Muscle layer of colon (tissue), 2 donors: ENCODE data around the gene PCK2.

Source experiments
- H3K27ac ChIP-seq: one replicate; pipeline ENCODE4 v1.7.0; 2013; ENCODE audit warnings: low read depth, mild to moderate bottlenecking, low read length, moderate library complexity
- H3K27me3 ChIP-seq, 2 donors: one replicate each; pipeline ENCODE4 v1.7.0; 2013; ENCODE audit warnings: low read length in 2 of 2, mild to moderate bottlenecking in 2 of 2; ENCODE audit not compliant: insufficient read depth in 2 of 2, control insufficient read depth in 1 of 2
- H3K36me3 ChIP-seq: one replicate; pipeline ENCODE4 v1.7.0; 2013; ENCODE audit warnings: mild to moderate bottlenecking, low read length; ENCODE audit not compliant: insufficient read depth
- H3K4me1 ChIP-seq: one replicate; pipeline ENCODE4 v1.7.0; 2013; ENCODE audit warnings: mild to moderate bottlenecking, low read length; ENCODE audit not compliant: insufficient read depth
- H3K4me3 ChIP-seq, 2 donors: one replicate each; pipeline ENCODE4 v1.7.0; 2013; ENCODE audit warnings: low read length in 2 of 2, low read depth in 1 of 2, mild to moderate bottlenecking in 1 of 2, moderate library complexity in 1 of 2
- H3K9ac ChIP-seq: one replicate; pipeline ENCODE4 v1.7.0; 2013; ENCODE audit warnings: low read length
- H3K9me3 ChIP-seq: one replicate; pipeline ENCODE4 v1.7.0; 2013; ENCODE audit warnings: mild to moderate bottlenecking, low read length
- donor health status: abdominal sarcoma.
- donor health status: Adenocarcinoma of cecum.

Gene PCK2

DNA sequence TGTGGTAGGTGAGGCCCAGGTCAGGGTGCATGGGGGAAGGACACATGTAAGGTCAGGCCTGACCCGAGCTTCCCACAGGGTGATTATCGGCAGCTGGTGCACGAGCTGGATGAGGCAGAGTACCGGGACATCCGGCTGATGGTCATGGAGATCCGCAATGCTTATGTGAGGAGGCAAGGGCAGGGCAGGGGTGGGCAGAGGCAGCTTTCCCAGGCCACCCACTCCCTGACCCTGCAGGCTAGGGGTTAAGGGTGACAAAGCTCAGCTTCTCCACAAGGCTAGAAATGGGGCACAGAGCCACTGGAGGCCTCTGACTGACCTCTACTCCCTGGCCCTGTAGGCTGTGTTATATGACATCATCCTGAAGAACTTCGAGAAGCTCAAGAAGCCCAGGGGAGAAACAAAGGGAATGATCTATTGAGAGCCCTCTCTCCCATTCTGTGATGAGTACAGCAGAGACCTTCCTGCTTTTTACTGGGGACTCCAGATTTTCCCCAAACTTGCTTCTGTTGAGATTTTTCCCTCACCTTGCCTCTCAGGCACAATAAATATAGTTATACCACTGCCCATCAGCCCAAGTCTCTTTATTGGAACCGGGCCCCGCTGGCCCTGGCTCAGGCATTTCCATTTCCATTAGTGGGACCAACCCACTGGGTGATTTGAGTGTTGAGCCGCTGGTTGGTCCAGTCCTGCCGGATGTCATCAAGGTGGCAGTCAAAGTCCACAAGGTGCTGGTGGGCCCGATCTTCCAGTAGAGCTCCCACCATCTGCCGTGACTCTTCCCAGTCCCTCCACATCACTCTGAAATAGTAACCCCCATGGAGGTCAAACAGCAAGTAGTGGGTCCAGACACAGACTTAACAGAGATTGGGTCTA, 44.5 kb downstream of the PCK2 start:
- no peak overlapping the region for H3K27ac ChIP-seq
- peaks cover 33% of the 10 kb centered on the region for H3K36me3 ChIP-seq
- peaks cover 23% of the 10 kb centered on the region for H3K4me1 ChIP-seq
- H3K27me3 ChIP-seq, result no peaks in the 10 kb centered on the region
- H3K9me3 ChIP-seq, result no peaks in the 10 kb centered on the region
- H3K4me3 ChIP-seq, result no peak overlapping the region
- H3K9ac ChIP-seq, result no peak overlapping the region

DNA sequence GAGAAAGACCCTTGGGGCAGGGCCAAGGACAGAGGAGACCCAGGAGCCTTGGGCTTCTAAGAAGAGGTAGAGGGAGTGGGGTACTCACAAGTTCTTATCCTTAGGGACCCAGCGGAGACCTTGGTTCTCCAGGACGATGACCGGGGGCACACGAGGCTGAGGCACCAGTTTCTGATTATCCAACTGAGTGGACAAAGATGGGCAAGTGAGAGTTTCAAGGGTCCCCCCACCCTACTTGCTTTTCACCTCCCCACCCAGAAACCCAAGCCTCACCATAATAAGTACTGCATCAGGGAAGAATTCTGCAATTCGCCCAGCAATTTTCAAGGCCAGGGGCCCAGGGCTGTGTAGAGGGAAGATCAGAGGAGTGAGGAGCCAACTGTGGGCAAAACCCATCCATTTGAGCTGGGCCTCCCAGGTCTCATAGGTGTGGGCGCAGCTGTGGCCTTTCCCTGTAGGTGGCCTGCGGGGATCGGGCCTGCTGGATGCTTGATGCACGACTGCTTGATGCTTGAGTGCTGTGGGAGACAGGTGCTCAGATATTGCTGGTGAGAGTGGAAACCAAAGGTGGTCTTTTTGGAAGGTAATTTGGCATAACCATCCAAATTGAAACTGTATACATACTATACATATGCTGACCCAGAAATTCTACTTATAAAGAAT, 45.3 kb downstream of the PCK2 start:
- no peak overlapping the region for H3K27ac ChIP-seq
- no peak overlapping the region for H3K4me3 ChIP-seq

DNA sequence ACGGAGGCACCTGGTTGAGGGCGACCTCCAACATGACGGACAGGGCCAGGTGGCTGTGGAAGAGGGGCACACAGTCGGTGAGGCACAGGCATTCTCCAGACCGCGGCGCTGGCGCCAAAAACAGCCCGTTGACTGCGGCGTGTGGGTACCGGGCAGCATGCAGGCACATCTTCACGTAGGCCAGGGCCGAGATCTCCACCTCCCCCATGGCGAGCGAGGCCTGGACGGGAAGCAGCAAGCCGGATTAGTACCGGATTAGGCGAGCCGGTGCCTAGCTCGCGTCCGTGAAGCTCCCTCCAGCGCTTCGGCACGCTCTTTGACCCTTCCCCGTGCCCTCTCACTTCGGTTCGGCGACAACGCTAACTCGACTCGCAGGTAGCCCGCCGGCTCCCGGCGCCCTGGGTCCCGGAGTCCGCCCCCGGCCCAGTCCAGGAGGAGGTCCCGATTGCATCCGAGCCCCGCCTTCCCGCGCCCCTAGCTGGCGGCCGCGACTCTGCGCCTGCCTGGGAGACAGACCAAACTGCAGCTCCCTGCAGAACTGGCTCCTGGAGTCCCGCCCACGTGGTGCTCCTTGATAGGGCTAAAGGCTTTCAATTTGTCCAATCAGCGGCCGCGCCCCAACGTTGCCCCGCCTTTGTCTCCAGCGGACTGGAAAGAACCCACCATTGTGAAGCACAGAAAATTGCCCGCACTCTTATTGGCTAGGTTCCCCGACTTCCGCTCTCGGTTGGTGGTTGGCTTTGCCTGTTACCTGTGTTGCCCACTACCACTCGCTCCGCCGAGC, 47.2 kb downstream of the PCK2 start, which contains the start of gene EMC9:
TSS of gene EMC9 (minus strand) at position 495 of the 784 bp plus-strand sequence. CDS start at position 208, 287 bp downstream.
- no peaks in the 10 kb centered on the region for H3K9me3 ChIP-seq
- peaks cover 40% of the 10 kb centered on the region for H3K36me3 ChIP-seq
- H3K4me3 ChIP-seq, result peak within 1 kb of the TSS; percentile 76 to 85
- peak within 1 kb of the TSS; percentile 49 for H3K9ac ChIP-seq
- no peaks in the 10 kb centered on the region for H3K27me3 ChIP-seq
- peaks cover 28% of the 10 kb centered on the region for H3K4me1 ChIP-seq
- peak within 1 kb of the TSS; percentile 96 for H3K27ac ChIP-seq

More for the DNA sequence above, 45.3 kb downstream of the PCK2 start:
- Histone ChIP-seq H3K4me1 (peaks cover 23% of the 10 kb centered on the region), H3K9me3 (no peaks in the 10 kb centered on the region), H3K27me3 (no peaks in the 10 kb centered on the region), H3K9ac (no peak overlapping the region), H3K36me3 (peaks cover 40% of the 10 kb centered on the region)

DNA sequence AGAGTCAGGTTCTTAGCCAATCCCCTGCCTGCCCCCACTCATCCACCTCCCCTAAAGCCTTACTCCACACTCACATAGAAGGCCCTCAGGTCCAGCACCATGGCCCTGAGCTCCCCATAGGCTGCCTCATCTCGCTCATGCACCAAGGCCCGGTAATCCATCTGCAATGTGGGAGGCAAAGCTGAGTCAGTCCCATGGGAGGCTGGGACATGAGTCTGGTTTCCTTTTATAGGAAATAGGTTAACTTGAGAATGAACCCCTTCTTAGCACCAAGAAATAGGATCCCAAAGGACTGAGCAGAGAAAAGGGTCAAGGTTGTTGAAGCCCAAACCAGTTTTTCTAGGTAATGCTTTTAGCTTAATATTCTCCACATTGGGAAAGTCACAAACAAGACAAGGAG, 49.4 kb downstream of the PCK2 start:
- no peak overlapping the region for H3K27ac ChIP-seq
- peaks cover 24% of the 10 kb centered on the region for H3K4me1 ChIP-seq
- no peaks in the 10 kb centered on the region for H3K9me3 ChIP-seq
- H3K36me3 ChIP-seq, result peaks cover 26% of the 10 kb centered on the region
- no peaks in the 10 kb centered on the region for H3K27me3 ChIP-seq
- H3K4me3 ChIP-seq, result no peak overlapping the region
- H3K9ac ChIP-seq, result no peak overlapping the region

DNA sequence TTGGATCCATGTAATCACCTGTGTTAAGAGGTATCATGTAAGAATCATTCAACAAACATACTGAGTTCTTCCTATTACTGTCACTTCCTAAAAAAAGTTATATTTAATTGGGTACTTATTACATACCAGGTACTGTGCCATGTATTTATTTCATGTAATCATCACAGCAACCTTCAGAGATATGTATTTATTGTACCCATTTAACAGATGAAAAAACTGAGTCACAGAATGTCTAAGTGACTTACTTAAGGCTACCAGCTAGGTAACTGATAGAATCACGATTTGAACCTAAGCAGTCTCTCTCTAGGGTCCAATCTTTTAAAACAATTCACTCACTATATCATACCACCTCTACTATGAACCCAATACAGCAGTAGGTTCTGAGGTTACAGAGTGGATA, 50.3 kb downstream of the PCK2 start:
- Histone ChIP-seq H3K4me1 (peaks cover 33% of the 10 kb centered on the region), H3K9ac (no peak overlapping the region), H3K36me3 (peaks cover 22% of the 10 kb centered on the region), H3K27me3 (no peaks in the 10 kb centered on the region), H3K4me3 (no peak overlapping the region), H3K27ac (no peak overlapping the region), H3K9me3 (no peaks in the 10 kb centered on the region)

DNA sequence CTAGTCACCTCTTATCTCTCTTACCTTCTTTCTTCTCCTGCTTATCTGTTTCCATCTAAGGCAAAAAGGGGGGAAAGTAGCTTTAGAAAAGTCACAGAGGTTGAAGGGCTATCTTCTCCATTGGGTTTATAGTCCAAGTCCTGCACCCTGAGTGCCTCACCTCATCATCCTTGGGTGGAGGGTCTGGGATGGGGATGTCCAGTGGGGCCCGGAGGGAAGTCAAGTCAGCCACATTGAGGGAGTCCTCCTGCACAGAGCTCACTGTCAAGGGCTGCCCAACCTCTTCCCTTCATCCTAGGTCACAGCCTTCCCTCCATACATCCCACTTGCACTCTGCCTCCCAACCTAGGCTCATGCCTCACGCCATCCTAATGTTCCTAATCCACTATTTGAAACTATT, 51.1 kb downstream of the PCK2 start:
- no peak overlapping the region for H3K9ac ChIP-seq
- peaks cover 25% of the 10 kb centered on the region for H3K36me3 ChIP-seq
- no peaks in the 10 kb centered on the region for H3K27me3 ChIP-seq
- peak overlapping the region in 1 of 2 donors; percentile 88 for H3K4me3 ChIP-seq
- no peak overlapping the region for H3K27ac ChIP-seq
- H3K9me3 ChIP-seq, result no peaks in the 10 kb centered on the region
- H3K4me1 ChIP-seq, result peaks cover 36% of the 10 kb centered on the region

DNA sequence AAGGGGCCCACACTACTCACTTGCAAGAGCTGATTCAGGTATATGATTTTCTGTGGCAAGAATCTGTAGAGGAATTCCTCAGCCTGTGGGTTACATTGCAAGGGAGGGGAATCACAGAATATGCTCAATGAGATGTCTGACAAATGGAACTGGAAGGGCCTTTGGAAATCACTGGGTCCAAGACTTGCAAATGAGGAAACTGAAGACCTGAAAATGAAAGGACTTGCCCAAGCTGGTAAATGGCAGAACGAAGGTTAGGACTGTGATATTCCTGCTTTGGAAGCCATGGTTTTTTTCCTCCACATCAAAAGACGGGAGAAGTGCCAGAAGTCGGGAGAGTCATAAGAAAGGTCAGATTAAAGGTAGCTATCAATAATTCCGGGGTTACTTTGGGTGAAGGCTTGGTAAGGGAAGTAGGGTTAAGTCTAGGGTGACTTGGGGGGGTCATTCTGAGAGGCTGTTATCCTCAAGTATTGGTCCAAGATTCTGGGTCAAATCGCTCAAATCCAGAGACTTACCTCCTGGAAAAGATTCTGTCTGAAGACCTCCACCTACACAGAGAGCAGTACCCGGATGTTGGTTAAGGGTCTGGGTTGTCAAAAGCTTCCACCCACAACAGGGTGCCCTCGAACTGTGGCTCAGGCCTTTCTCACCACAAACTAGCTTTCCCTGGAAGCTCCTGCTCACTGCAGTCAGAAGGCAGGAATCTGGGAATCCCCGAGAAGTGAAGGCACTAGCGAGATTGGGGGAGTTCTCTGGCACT, 51.8 kb downstream of the PCK2 start:
- peaks cover 36% of the 10 kb centered on the region for H3K4me1 ChIP-seq
- H3K27me3 ChIP-seq, result no peaks in the 10 kb centered on the region
- peak overlapping the region; percentile 83 for H3K9ac ChIP-seq
- H3K4me3 ChIP-seq, result peak overlapping the region; percentile 14 to 88
- peaks cover 30% of the 10 kb centered on the region for H3K36me3 ChIP-seq
- no peaks in the 10 kb centered on the region for H3K9me3 ChIP-seq
- H3K27ac ChIP-seq, result peak overlapping the region; percentile 99

DNA sequence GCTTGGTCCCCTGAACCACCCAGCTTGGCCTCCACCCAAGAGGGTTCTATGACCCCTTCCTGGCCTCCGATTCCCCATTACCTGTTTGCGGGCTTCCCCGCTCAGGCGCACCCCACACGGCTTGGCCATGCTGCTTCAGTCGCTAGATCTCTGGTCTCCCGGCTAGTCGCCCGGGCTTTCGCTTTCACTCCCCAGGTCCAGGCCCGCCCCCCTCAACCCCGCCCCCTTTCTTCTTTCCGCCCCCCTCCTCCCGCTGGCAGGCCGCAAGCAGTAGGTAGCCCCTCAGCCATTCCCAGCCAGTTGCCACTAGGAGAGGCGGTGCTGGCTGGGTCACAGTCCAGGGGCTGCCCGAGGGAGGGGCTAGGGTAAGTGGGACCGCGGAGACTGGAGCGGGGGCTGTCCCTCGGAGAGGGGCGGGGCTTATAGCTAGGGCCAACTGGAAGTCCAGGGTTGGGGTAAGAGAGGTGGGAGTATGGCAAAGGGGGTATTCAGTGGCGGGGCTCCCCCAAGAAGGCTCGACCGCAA, 52.4 kb downstream of the PCK2 start, which contains the start of gene PSME2:
TSS of gene PSME2 (minus strand) at position 158 of the 525 bp plus-strand sequence. CDS start at position 129, 29 bp downstream.
- peak within 1 kb of the TSS; percentile 99 for H3K27ac ChIP-seq
- peak within 1 kb of the TSS; percentile 86 to 88 for H3K4me3 ChIP-seq
- H3K4me1 ChIP-seq, result peaks cover 36% of the 10 kb centered on the region
- peak within 1 kb of the TSS; percentile 83 for H3K9ac ChIP-seq
- H3K36me3 ChIP-seq, result peaks cover 37% of the 10 kb centered on the region
- no peaks in the 10 kb centered on the region for H3K9me3 ChIP-seq
- H3K27me3 ChIP-seq, result no peaks in the 10 kb centered on the region

DNA sequence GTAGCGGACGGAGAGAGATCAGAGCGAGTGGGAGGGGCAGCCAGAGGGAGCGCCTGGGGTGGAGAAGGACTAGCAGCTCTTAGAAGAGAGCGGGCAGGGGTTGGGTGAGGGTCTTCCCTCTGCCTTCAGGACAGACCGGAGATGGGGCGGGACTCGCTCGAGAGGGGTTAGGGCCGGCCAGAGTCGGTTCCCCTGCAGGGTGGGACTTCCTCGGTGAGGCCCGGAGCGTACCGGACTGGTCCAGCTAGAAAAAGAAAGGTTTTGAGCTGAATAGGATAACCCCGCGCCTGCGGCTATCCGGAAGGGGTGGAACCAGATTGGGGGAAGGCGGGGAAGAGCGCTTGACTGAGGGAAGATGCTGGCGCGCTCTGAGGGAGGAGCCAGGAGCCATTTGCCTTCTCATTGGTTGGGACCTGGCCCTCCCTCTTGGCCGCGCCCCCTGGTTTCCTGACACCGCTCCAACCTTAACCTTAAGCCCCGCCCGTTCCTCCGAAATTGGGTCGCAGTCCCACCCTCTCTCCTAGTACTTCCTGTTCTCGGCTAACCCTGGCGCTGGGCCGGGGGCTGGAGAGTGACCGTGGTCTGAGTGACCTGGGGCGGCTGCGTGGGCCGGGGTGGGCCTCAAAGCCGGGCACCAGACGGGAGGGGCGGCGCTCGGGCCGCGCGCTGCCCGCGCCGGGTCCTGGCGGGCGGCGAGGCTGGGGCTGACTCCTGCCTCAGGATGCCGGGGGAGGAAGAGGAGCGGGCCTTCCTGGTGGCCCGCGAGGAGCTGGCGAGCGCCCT, 53.1 kb downstream of the PCK2 start, which contains the start of gene RNF31:
TSS of gene RNF31 (plus strand) at position 521 of the 783 bp plus-strand sequence. CDS start at position 722, 201 bp downstream.
- H3K27ac ChIP-seq, result peak within 1 kb of the TSS; percentile 99
- H3K36me3 ChIP-seq, result peaks cover 43% of the 10 kb centered on the region
- H3K9ac ChIP-seq, result peak within 1 kb of the TSS; percentile 83
- H3K4me1 ChIP-seq, result peaks cover 32% of the 10 kb centered on the region
- no peaks in the 10 kb centered on the region for H3K9me3 ChIP-seq
- no peaks in the 10 kb centered on the region for H3K27me3 ChIP-seq
- peak within 1 kb of the TSS; percentile 86 to 88 for H3K4me3 ChIP-seq
